HG03342 (cell line): ENCODE data around the gene FGF12.
A peak's percentile ranks its signal among the peaks of the same experiment; 100 is the strongest.

Experiments
- ATAC-seq: cut with Tn5 transposase; IDR thresholded peaks from one replicate; pipeline ENCODE4 v1.9.1; 2021; ENCODE audit warnings: mild to moderate bottlenecking, moderate library complexity; ENCODE audit not compliant: unreplicated experiment

Gene FGF12

GRCh38 chr3:192130534-192131132, 596.7 kb downstream of the FGF12 start:
- ATAC-seq: peak; percentile 76

GRCh38 chr3:192129586-192129985, 597.8 kb downstream of the FGF12 start:
- no peak for ATAC-seq

GRCh38 chr3:192128922-192129321, 598.4 kb downstream of the FGF12 start:
- peak; percentile 64 for ATAC-seq

GRCh38 chr3:192128060-192128459, 599.3 kb downstream of the FGF12 start:
- no peak for ATAC-seq

- ATAC-seq: peak; percentile 89
These were observed 604.3 kb downstream of the FGF12 start for GRCh38 chr3:192122832-192123594.

- no peak for ATAC-seq
These were observed 605.4 kb downstream of the FGF12 start for GRCh38 chr3:192121923-192122322.

GRCh38 chr3:192108820-192109219, 618.5 kb downstream of the FGF12 start:
- no peak for ATAC-seq

- no peak for ATAC-seq
These were observed 620.8 kb downstream of the FGF12 start for GRCh38 chr3:192106543-192106942.

GRCh38 chr3:192092388-192093005, 634.8 kb downstream of the FGF12 start:
- ATAC-seq: peak; percentile 59

GRCh38 chr3:192091831-192092230, 635.5 kb downstream of the FGF12 start:
- ATAC-seq: no peak

GRCh38 chr3:192090586-192090985, 636.8 kb downstream of the FGF12 start:
- ATAC-seq: peak; percentile 83
